Colonic mucosa (tissue), 4 donors: ENCODE data around the gene INTS14. TPM values are rescaled to one million over a fixed set of nuclear protein-coding genes. Genes with fewer than 3 reads are reported as not detected.
A peak's percentile ranks its signal among the peaks of the same experiment; 100 is the strongest.

Experiments
- DNase-seq: peaks from one replicate; pipeline ENCODE4 v3.0.0-alpha.2; 2020
- H3K27ac ChIP-seq: fragments of 200-600 bp; one replicate; pipeline ENCODE4 v1.8.0; 2021
- H3K27me3 ChIP-seq: fragments of 200-600 bp; one replicate; pipeline ENCODE4 v1.8.0; 2021
- H3K36me3 ChIP-seq: fragments of 200-600 bp; one replicate; pipeline ENCODE4 v1.8.0; 2021
- H3K4me1 ChIP-seq: fragments of 200-600 bp; one replicate; pipeline ENCODE4 v1.8.0; 2021; ENCODE audit warnings: mild to moderate bottlenecking
- H3K4me3 ChIP-seq: fragments of 200-600 bp; one replicate; pipeline ENCODE4 v1.8.0; 2021
- H3K9ac ChIP-seq, 2 donors: one replicate each; pipeline ENCODE4 v1.7.0; 2013; ENCODE audit warnings: control low read depth in 2 of 2, low read depth in 2 of 2, low read length in 2 of 2
- H3K9me3 ChIP-seq: fragments of 200-600 bp; one replicate; pipeline ENCODE4 v1.8.0; 2021
- CTCF ChIP-seq: fragments of 200-600 bp; IDR thresholded peaks from one replicate; pipeline ENCODE4 v1.8.0; 2022; ENCODE audit warnings: antibody characterized with exemption, mild to moderate bottlenecking
- intact Hi-C: fragments of 100-400 bp; cut with DNase I; formaldehyde crosslinking; loops from one replicate; pipeline ENCODE4 v1.14.1; 2022
- total RNA-seq, 2 donors: library from RNA; stranded (reverse); fragmentation: NEBNext Ultra II Directional in 1 of 2; extraction: Animal tissue kit (Norgen Biotek cat#: 25700) in 1 of 2; gene quantifications; one replicate each; pipeline ENCODE4 v1.2.1, GENCODE V29; 2021
- donor health status: healthy.
- donor health status: DM: no; HTN: no; CAD: no.
- donor health status: DM: no; HTN: no; CAD: no.

INTS14 gene
- total RNA-seq, 2 donors from 2014 or later, result 37.2 to 41.1 TPM

GRCh38 chr15:65530318-65531111 lies 80.4 kb downstream of the INTS14 start, which contains the start of gene HACD3:
Gene HACD3 (plus strand): TSS chr15:65530463. CDS start chr15:65530632, 169 bp downstream.
- Histone ChIP-seq H3K27me3 (no peaks in the 10 kb centered on the region), H3K9ac (peak within 1 kb of the TSS; percentile 68 to 86), H3K9me3 (no peaks in the 10 kb centered on the region), H3K4me1 (peaks cover 7% of the 10 kb centered on the region), H3K27ac (peak within 1 kb of the TSS; percentile 53), H3K4me3 (peak within 1 kb of the TSS; percentile 84), H3K36me3 (no peaks in the 10 kb centered on the region)
- TF ChIP-seq CTCF, result no peak
- peak; percentile 90 for DNase-seq
- intact Hi-C loops, result no loop called here

DNA sequence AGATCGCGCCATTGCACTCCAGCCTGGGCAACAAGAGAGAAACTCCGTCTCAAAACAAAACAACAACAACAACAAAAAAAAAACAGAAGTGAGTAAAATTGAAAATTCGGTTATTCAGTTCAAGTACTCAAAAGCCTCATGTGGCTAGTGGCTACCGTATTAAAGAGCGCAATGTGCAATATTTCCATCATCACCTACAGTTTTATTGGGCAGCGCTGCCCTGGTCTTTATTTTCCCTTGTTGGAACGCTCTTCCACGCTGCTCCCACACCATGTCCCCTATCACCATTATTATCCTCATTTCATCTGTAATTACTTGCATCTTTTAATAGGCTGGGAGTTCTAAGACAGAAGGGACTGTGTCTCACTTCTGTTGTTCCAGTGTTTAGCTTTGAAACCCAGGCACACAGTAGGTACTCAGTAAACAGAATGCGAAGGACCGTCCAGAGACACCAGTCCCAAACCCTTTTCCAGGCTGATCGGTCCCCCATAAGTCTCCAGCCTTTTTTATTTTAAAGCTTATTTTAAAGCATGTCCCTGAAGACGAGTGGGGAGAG lies 81.1 kb downstream of the INTS14 start:
- no peak for DNase-seq
- Histone ChIP-seq H3K27me3 (no peaks in the 10 kb centered on the region), H3K9me3 (no peaks in the 10 kb centered on the region), H3K27ac (peak overlapping the region; percentile 53), H3K4me1 (peaks cover 7% of the 10 kb centered on the region), H3K9ac (peak overlapping the region; percentile 15 to 58), H3K36me3 (no peaks in the 10 kb centered on the region), H3K4me3 (peak overlapping the region; percentile 84)
- TF ChIP-seq CTCF, result no peak
- intact Hi-C loops, result no loop called here

Other genes starting within 250 kb of the INTS14 start
- gene IGDCC3, start 233.1 kb downstream of the INTS14 start, total RNA-seq, result under 1 TPM in 1 of 2 donors, not detected in 1; 0.12 TPM
- 1 to 10 TPM in 1 of 2 donors, under 1 TPM in 1; 0.96 to 1.9 TPM for gene IGDCC4, start 188.2 kb downstream of the INTS14 start, total RNA-seq
- 10 to 100 TPM; 34.2 to 34.3 TPM for gene DPP8, start 93.4 kb downstream of the INTS14 start, total RNA-seq
- gene HACD3, start 80.7 kb downstream of the INTS14 start, total RNA-seq, result 10 to 100 TPM; 36.0 to 68.7 TPM
- 1 to 10 TPM; 5.5 to 7.1 TPM for gene SLC24A1, start 10.8 kb upstream of the INTS14 start, total RNA-seq
- gene DENND4A, start 181.2 kb upstream of the INTS14 start, total RNA-seq, result 10 to 100 TPM; 15.7 to 21.8 TPM